Epithelial cell of prostate (primary cell): ENCODE results near the gene MBD4.
A peak's percentile ranks its signal among the peaks of the same experiment; 100 is the strongest.

Source experiments
- DNase-seq: peaks from one replicate; pipeline ENCODE4 v3.0.0-alpha.2; 2011; ENCODE audit warnings: low read depth, low spot score
- H3K27ac ChIP-seq: fragments of 450-650 bp; 2 replicates; pipeline ENCODE4 v1.5.1; 2017; ENCODE audit warnings: mild to moderate bottlenecking

MBD4 gene

GRCh38 chr3:129434140-129434539 is 5.6 kb downstream of the MBD4 start:
- H3K27ac ChIP-seq = no peak overlapping the region
- DNase-seq = no peak

- DNase-seq = no peak
- H3K27ac ChIP-seq = no peak overlapping the region
These were observed 6.2 kb downstream of the MBD4 start for GRCh38 chr3:129433565-129433964.

DNA sequence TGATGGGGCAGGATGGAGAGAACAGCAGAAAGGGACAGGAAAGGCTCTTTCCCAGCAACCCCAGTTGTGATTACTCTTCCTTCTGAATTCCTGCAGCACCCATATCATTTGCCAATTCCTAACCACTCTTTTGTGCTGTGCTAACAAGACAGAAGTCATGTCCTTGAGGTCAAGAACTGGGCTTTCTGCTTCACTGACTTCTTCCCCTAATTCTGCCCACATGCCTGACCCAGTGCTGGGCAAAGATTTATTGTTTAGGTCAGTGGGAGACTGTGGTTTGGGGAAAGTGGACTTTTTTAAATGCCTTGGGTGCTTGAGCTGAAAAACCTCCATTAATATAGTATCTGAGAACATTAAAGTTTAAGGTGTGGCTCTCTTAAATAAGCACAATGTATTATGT is 7.1 kb downstream of the MBD4 start:
- no peak for DNase-seq
- H3K27ac ChIP-seq = no peak overlapping the region

- no peak overlapping the region for H3K27ac ChIP-seq
These were observed 7.7 kb downstream of the MBD4 start for GRCh38 chr3:129432036-129432435.

DNA sequence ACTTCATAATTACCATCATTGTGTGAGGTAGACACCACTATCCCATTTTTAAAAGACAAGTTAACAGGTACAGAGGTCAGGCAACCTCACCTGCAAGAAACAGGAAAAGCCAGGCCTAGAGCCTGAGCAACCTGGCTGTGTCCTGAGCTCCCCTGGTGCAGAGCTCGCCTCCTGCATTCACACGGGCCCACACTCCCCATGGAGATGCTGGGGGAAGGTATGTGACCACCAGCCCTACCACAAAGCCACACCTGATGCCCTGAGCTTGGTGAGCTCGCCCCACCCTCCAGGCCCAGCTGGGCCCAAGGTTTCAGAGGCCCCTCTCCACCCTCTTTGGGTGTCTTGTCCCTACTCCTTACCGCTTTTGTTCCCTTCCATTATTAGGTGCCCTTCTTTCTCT is 10.1 kb downstream of the MBD4 start:
- DNase-seq = no peak
- H3K27ac ChIP-seq = no peak overlapping the region

More at GRCh38 chr3:129432036-129432435, 7.7 kb downstream of the MBD4 start:
- DNase-seq = no peak

- no peak for DNase-seq
- H3K27ac ChIP-seq = no peak overlapping the region
These were observed 10.7 kb downstream of the MBD4 start for GRCh38 chr3:129429080-129429451.

DNA sequence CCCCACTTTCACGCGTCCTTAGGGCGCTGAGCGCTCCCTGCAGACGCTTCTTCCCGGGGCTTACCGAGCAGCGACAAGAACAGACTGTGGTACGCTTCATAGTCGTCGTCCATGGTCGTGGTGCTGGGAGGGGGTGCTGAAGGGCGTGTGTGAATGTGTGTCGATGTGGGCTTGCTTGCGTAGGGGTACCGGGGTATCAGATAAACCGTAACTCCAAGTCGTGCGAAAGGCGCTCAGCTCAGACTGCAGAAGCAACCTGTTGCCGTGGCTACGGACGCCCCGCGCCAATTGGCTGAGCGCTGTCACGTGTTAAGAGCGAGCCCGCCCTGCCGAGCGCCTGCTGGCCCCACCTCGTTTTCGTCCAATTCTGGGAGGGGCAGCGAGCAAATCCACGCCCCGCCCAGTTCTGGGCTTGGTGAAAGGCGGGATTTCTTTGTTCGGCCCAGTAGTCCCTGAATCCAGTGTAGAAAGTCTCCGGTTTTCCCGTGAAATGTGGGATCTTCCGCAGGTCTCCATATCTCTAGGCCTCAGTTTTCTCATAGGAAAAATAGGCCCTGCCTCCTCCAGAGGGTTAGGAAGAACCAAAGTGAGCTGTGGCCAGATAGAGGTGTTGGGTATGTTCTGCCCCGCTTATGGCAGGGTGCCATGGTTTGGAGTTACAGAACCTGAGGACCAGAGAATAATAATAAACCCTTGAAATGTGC is 11.2 kb downstream of the MBD4 start, which contains the start of gene EFCAB12:
TSS of gene EFCAB12 (minus strand) at position 261 of the 704 bp plus-strand sequence. CDS start at position 113, 148 bp downstream.
- no peak within 1 kb of the TSS for H3K27ac ChIP-seq
- peak; percentile 50 for DNase-seq

DNA sequence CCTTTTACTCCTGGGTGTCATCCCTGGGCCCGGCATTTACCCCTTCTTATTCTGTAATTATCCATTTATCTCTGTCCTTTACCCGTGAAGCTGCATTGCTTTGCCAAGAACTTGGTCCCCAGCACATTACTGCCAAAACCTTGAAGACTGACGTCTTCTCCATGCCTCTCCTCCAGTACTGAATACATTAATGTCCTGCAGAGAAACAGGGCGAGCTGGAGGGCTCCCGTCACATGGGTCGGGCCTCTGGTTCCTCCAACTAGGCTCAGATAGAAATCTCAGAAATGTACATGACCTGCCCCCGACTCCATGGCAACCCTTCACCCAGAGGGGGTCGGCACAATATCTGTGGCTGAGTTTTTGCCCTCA is 11.8 kb downstream of the MBD4 start:
- DNase-seq = no peak
- no peak overlapping the region for H3K27ac ChIP-seq

GRCh38 chr3:129425619-129426018 is 14.1 kb downstream of the MBD4 start:
- H3K27ac ChIP-seq = no peak overlapping the region
- no peak for DNase-seq

DNA sequence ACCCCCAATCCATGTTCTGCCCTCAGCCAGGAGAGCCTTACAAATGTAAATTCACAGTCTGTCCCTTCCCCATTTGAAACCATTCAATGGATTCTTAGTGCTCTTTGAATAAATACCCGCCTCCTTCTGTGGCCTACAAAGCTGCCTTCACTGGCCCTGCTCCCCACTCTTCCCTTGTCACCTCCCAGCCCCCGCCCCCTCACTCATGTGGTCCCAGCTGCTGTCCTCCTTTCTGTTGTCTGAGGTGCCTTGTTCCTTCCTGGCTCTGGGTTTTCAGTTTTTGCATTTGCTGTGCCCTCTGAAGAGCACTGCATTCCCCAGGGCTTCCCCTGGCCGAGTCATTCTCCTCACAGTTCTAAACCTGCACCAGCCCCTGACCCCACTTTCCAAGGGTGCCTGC is 14.5 kb downstream of the MBD4 start:
- no peak for DNase-seq
- no peak overlapping the region for H3K27ac ChIP-seq

DNA sequence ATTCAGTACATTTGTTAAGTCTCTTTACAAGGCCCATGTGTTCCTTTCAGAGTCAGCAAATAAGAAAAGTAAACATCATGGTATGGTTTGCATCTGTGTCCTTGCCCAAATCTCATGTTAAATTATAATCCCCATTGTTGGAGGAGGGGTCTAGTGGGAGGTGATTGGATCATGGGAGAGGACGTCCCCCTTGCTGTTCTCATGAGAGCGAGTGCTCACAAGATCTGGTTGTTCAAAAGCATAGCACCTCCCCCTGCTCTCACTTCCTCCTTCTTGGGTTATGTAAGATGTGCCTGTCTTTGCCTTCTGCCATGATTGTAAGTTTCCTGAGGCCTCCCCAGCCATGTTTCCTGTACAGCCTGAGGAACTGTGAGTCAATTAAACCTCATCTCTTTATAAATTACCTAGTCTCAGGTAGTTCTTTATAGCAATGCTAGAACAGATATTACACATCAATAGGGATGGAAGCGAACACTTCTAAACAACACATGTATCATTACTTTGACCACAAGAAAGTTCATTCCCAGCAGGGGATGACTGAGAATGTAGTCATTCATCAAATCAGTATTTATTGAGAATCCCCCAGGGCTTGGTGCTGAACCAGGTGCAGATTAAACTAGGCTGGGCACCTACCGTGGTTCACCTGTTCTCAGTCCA is 15.4 kb downstream of the MBD4 start:
- peak; percentile 58 for DNase-seq
- peak overlapping the region; percentile 75 for H3K27ac ChIP-seq

- no peak overlapping the region for H3K27ac ChIP-seq
- DNase-seq = no peak
These were observed 16.9 kb downstream of the MBD4 start for GRCh38 chr3:129422897-129423296.

GRCh38 chr3:129421988-129422745 is 17.6 kb downstream of the MBD4 start:
- H3K27ac ChIP-seq = no peak overlapping the region
- no peak for DNase-seq

DNA sequence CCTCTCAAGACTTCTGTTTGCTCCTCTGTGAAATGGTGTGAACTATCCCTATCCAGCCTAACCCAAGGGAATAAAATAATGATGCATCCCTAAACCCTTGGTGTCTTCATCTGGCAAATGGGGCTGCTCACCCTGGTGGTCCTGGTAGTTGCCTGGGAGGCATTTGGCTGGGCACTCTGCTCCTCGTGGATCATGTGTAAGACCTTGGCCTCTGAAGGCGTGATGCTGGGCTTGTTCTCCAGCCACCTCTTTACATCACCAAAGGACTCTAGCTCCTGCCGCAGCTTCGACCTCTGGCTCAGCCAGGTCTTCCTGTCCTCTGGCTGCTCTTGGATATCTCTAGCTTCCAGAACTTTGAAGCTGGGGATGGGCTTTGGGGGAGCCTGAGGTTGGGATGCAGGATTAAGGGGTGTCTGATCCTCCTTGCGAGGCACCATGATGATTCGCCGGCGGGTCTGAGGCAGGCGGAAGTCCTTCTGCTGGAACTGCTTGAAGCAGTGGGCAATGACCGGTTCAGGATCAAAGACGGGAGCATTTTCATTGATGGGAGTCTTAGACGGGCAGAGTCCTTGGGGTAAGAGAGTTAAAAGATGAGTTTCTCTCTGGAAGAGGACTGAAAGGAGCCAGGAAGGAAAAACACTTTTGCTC is 18.4 kb downstream of the MBD4 start:
- H3K27ac ChIP-seq = no peak overlapping the region
- DNase-seq = no peak

- no peak overlapping the region for H3K27ac ChIP-seq
- no peak for DNase-seq
These were observed 20.3 kb downstream of the MBD4 start for GRCh38 chr3:129419476-129419875.

GRCh38 chr3:129418041-129418973 is 21.4 kb downstream of the MBD4 start:
- no peak overlapping the region for H3K27ac ChIP-seq
- no peak for DNase-seq

DNA sequence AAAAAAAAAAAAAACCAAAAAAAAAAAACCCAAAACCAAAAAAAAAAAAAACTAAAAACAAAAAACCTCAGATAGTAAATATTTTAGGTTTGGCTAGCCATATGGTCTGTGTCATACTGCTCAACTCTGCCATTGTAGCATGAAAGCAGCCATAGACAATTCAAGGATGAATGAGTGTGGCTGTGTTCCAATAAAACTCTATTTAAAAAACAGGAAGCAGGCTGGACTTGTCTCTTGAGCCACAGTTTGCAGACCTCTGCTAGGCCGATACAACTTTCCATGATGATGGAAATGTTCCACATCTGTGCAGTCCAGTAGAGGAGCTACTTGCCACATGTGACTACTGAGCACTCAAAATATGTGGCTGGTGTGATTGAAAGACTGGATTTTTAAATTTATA is 22.4 kb downstream of the MBD4 start:
- H3K27ac ChIP-seq = no peak overlapping the region
- no peak for DNase-seq

DNA sequence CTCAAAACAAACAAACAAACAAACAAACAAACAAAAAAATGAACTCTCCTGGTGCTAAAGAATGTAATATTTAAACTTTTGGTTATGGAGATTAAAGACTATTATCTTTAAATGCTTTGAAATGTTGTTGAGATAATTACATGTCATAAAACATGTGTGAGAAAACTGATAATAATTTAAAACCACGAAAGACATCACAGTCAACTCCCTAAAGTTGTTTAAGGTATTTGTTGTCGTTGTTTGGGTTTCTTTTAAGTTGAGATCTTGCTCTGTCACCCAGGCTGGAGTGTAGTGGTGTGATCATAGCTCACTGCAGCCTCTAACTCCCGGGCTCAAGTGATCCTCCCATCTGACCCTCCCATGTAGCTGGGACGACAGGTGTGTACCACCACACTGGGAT is 23.3 kb downstream of the MBD4 start:
- no peak for DNase-seq
- no peak overlapping the region for H3K27ac ChIP-seq

- H3K27ac ChIP-seq = no peak overlapping the region
- DNase-seq = no peak
These were observed 23.9 kb downstream of the MBD4 start for GRCh38 chr3:129415830-129416229.

DNA sequence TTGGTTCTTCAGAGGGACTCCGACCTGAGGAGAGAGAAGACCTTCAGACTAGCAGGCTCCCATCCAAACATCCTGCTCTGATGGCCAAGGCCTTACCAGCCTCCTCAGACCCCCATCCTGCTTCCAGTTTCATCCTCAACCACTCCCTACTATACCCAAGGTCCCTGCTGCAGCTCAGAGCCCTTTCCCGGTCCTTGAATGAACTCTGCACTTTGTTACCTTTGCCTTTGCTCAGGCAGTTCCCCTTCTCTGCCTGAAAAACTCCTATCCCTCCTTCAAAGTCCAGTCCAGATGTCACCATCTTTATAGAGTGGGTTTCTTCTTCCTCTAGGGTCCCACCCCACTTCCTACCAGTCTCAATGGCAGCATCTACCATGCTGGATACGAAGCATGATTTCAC is 24.4 kb downstream of the MBD4 start:
- no peak overlapping the region for H3K27ac ChIP-seq
- DNase-seq = no peak
